Coronary artery (tissue), 2 donors: ENCODE data around the gene RNF167.

Experiments
- DNase-seq: peaks from one replicate; pipeline ENCODE4 v3.0.0-alpha.2; 2017; ENCODE audit warnings: low spot score
- H3K27ac ChIP-seq, 2 donors: fragments of 200-600 bp; sonication (generic); one replicate each; pipeline ENCODE4 v1.5.1; 2016 to 2019
- H3K4me3 ChIP-seq: fragments of 200-600 bp; sonication (generic); 2 replicates; pipeline ENCODE4 v1.5.1; 2016; ENCODE audit warnings: mild to moderate bottlenecking, moderate library complexity
- TF ChIP-seq, protein P1 (sequence below): fragments of 200-600 bp; sonication (generic); IDR thresholded peaks from one replicate; pipeline ENCODE4 v1.5.1; 2019; ENCODE audit warnings: antibody characterized with exemption

RNF167 gene

DNA sequence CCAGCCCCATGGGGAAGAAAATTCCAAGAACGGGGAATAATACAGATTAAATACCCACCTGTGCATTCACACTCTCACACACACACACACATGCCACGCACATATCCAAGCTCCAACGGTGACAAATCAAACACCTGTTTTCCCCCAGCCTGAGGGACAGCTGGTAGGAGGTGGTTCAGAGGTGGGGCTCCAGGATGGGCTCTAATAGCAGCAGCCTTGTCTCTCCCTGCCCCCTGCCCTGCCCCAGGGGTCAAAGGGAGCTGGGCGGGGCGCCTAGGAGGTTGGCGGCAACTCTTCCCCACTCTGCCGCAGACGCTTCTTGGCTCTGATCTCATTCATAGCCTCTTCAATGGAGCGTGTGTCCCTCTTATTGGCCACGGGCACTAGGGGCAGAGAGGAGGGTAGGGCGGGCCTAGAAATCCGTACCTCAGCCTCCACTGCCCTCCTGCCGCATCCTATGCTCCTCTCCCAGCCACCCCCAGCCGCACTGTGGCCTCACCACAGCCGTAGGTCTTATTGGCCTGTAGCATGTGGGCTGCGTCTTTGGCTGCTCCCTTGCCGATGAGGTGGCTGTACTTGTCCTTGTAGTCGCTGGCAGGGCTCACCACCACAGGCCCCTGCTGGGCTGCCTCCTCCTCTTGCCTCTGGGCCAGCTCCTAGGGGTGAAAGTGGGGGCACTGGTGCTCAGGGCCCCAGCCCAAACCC is 19.3 kb downstream of the RNF167 start:
- TF ChIP-seq, protein P1, sequence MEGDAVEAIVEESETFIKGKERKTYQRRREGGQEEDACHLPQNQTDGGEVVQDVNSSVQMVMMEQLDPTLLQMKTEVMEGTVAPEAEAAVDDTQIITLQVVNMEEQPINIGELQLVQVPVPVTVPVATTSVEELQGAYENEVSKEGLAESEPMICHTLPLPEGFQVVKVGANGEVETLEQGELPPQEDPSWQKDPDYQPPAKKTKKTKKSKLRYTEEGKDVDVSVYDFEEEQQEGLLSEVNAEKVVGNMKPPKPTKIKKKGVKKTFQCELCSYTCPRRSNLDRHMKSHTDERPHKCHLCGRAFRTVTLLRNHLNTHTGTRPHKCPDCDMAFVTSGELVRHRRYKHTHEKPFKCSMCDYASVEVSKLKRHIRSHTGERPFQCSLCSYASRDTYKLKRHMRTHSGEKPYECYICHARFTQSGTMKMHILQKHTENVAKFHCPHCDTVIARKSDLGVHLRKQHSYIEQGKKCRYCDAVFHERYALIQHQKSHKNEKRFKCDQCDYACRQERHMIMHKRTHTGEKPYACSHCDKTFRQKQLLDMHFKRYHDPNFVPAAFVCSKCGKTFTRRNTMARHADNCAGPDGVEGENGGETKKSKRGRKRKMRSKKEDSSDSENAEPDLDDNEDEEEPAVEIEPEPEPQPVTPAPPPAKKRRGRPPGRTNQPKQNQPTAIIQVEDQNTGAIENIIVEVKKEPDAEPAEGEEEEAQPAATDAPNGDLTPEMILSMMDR = no peak
- no peak for DNase-seq
- no peak overlapping the region for H3K4me3 ChIP-seq
- no peak overlapping the region for H3K27ac ChIP-seq

DNA sequence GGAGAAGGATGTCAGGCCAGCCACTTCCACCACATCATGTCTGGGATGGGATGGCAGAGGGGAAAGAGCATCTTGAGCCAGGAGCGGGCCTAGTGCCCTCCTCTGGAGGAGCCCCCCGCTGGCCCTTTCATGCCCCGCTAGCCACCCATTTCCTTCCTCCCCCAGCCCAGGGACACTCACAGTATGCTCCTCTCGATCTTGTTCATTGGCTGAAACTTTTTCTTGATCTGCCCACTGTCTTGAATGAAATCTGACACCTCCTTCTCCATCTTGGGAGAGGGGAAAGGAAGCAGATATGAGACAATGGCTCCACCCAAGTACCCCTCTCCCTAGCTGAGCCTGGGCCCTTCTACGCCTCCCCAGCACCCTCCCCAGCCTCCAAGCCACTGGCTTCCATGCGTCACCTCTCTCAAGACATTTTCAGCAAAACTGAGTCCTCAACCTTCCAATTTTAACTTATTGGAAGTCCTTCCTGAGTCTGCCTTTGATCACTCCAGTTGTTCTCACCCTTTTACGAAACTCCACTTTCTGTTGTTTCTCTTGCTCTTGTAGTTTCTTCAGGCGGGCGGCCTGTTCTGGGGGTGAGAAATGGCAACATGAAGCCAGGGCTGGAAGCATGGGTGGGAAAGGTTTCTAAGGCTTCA is 20.3 kb downstream of the RNF167 start:
- no peak overlapping the region for H3K4me3 ChIP-seq
- TF ChIP-seq, protein P1 = no peak
- no peak overlapping the region for H3K27ac ChIP-seq
- no peak for DNase-seq

DNA sequence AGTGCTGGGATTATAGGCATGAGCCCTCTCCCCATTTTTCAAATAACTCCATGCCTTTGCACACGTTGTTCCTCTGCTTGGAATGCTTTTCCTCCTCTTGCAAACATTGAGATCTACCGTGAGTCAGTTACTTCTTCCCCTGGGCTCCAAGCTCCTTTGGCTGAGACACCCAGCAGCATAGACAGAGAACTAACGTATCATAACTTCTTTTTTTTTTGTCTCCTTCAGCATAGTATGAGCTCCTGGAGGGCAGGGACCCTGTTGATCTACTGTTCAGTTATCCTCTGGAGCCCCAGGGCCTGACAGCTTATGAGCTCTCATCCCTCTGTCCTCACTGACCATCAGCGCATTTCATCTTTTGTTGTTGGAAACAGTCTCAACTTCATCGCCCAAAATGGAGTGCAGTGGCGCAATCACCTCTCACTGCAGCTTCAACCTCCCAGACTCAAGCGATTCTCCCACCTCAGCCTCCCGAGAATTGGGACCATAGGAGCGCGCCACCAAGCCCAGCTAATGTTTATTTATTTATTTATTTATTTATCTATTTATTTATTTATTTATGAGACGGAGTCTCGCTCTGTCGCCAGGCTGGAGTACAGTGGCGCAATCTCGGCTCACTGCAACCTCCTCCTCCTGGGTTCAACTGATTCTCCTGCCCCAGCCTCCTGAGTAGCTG is 25.4 kb downstream of the RNF167 start:
- Histone ChIP-seq H3K4me3 (no peak overlapping the region), H3K27ac (peak overlapping the region in 1 of 2 donors; percentile 98)
- no peak for DNase-seq
- TF ChIP-seq, protein P1 = no peak

DNA sequence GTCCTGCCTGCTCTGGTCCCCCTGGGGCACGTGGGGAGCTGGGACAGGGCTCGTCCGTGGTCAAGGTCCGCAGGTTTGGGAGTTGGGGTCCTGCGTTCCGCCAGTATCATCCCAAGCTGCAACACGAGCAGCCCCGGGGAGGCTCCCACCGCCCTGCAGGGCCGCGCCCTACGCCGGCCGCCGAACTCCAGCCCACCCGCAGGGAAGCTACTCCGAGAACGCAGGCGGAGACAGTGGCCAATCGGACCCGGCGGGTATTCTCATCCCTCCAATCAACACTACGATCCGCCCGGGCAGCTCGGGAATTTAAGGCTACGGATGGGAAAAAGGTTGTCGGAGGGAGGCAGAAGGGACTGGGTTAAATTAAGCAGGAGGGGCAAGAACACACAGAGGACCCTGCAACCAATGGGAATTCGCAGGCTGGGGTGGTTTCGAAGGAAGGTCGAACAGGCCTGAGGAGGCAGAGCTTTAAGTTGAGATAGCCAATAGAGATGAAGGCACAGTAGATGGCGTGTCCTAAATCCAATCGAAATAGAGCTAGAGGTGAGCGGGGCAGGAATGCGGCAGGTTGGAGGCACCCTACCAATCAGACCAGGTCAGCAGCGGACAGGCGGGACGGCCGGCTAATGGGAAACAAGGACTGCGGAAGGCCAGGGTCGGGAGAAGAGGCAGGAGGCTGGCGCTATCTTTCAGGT is 26.9 kb downstream of the RNF167 start:
- peak; percentile 100 for DNase-seq
- Histone ChIP-seq H3K27ac (peak overlapping the region; percentile 85 to 98), H3K4me3 (peak overlapping the region; percentile 78)
- TF ChIP-seq, protein P1 = no peak

DNA sequence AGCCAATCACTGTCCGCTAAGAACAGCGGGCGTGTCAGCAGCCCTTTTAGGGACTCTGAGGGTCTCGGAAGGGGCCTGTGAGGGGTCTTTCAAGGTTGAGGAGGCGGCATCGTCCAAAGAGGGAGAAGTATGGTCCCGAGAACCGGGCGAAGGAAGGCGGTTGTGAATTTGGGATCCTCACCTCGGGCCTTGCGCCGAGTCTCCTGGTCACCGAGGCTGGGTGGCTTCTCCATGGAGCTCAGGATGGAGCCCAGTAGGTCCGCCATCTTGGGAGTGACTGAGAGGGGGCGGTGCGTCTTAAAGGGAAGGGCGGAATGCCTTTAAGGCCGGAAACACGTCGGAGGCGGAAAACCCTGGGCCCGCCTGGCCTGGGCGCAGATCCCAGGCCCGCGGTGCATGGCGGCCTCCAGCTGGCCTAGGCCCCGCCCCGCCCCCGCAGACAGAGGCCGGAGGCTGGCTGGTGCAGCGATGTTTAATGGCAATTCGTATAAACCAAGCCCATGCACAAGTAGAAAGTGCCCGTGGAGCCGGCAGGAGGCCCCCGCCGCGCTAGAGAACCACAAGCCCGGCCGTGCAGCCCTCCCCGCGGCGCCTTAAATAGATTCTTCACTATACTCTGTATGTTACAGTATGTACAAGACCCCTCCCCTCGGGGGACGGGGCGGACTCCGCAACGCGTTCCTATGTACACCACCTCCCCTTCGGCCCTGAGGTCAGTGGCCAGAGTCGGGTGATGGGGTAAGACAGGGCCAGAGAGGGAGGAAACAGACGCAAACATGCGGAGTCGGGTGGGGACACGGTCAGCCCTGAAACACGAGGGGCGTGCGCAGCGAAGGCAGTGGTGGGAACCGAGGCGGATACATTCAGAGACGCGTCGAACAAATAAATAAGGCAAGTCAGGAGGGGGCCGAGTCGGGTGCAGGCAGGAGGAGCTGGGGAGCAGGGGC is 27.7 kb downstream of the RNF167 start, which contains the start of gene SPAG7:
Gene SPAG7 (minus strand): TSS at position 279 of the 947 bp plus-strand sequence. CDS start 13 bp downstream, at position 266.
- Histone ChIP-seq H3K27ac (peak within 1 kb of the TSS; percentile 85 to 98), H3K4me3 (peak within 1 kb of the TSS; percentile 78)
- peak; percentile 98 for DNase-seq
- TF ChIP-seq, protein P1 = no peak

DNA sequence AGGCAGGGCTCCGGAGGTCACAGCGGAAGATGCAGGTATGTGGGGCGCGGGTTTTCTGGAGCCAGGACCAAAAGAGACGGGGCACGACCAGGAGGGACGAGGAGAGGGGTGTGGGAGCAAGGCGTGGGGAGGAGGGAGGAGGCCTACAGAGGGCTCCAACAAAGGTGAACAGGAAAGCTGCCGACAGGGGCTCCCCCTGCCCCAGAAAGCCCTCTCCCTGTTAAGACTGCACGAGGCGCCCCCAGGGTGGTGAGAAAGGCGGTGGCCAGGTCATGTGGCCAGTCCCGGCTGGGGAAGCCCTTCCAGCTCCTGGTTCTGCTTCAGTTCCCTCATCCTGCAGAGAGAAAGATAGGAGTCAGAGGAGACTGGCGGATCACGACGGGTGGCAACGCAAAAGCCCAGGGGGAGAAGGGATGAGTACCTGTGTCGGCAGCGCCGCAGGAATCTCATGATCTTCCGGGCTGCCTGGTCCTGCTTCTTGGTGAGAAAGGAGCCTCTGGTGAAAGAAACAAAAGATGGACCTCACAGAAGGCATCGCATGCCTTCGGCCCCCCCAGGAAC is 28.5 kb downstream of the RNF167 start:
- DNase-seq = no peak
- TF ChIP-seq, protein P1 = no peak
- Histone ChIP-seq H3K4me3 (peak overlapping the region; percentile 78), H3K27ac (peak overlapping the region; percentile 85 to 98)
